HG03039 (cell line): ENCODE results near the gene DLGAP1.

Source experiments
- ATAC-seq: cut with Tn5 transposase; IDR thresholded peaks from one replicate; pipeline ENCODE4 v1.9.1; 2021; ENCODE audit warnings: mild to moderate bottlenecking, moderate library complexity; ENCODE audit not compliant: unreplicated experiment

DLGAP1 gene

GRCh38 chr18:3873698-3874097 is 581.4 kb downstream of the DLGAP1 start:
- no peak for ATAC-seq

- ATAC-seq: no peak
Observed at GRCh38 chr18:3873211-3873610, 581.9 kb downstream of the DLGAP1 start.

- no peak for ATAC-seq
Observed at GRCh38 chr18:3872641-3873040, 582.5 kb downstream of the DLGAP1 start.

- no peak for ATAC-seq
Observed at GRCh38 chr18:3871687-3872086, 583.4 kb downstream of the DLGAP1 start.

- no peak for ATAC-seq
Observed at GRCh38 chr18:3870914-3871313, 584.2 kb downstream of the DLGAP1 start.

GRCh38 chr18:3869848-3870247 is 585.3 kb downstream of the DLGAP1 start:
- no peak for ATAC-seq

GRCh38 chr18:3867864-3868311 is 587.2 kb downstream of the DLGAP1 start:
- no peak for ATAC-seq

GRCh38 chr18:3867236-3867635 is 587.9 kb downstream of the DLGAP1 start:
- no peak for ATAC-seq

GRCh38 chr18:3864669-3865298 is 590.3 kb downstream of the DLGAP1 start:
- ATAC-seq: no peak

- ATAC-seq: no peak
Observed at GRCh38 chr18:3863593-3863992, 591.5 kb downstream of the DLGAP1 start.

- no peak for ATAC-seq
Observed at GRCh38 chr18:3863006-3863405, 592.1 kb downstream of the DLGAP1 start.

- ATAC-seq: no peak
Observed at GRCh38 chr18:3861495-3861894, 593.6 kb downstream of the DLGAP1 start.

- no peak for ATAC-seq
Observed at GRCh38 chr18:3857544-3857943, 597.6 kb downstream of the DLGAP1 start.

GRCh38 chr18:3855966-3856365 is 599.1 kb downstream of the DLGAP1 start:
- no peak for ATAC-seq

- ATAC-seq: no peak
Observed at GRCh38 chr18:3852321-3852720, 602.8 kb downstream of the DLGAP1 start.

- no peak for ATAC-seq
Observed at GRCh38 chr18:3851159-3851558, 603.9 kb downstream of the DLGAP1 start.

GRCh38 chr18:3848316-3848715 is 606.8 kb downstream of the DLGAP1 start:
- ATAC-seq: no peak

GRCh38 chr18:3845161-3845560 is 609.9 kb downstream of the DLGAP1 start:
- ATAC-seq: no peak

GRCh38 chr18:3842844-3843243 is 612.3 kb downstream of the DLGAP1 start:
- ATAC-seq: no peak

- no peak for ATAC-seq
Observed at GRCh38 chr18:3840766-3841165, 614.3 kb downstream of the DLGAP1 start.

- ATAC-seq: no peak
Observed at GRCh38 chr18:3839581-3839981, 615.5 kb downstream of the DLGAP1 start.

GRCh38 chr18:3836483-3837335 is 618.4 kb downstream of the DLGAP1 start:
- ATAC-seq: no peak
